GM19467 (cell line): Measurements from ENCODE around the gene THY1.
"Not testable (repeated sequence)": the region's sequence is repeated elsewhere in the genome, so short reads cannot be mapped to it uniquely, and the experiment has no call there.

Experiments used
- ATAC-seq: cut with Tn5 transposase; IDR thresholded peaks from one replicate; pipeline ENCODE4 v1.9.1; 2021; ENCODE audit warnings: mild to moderate bottlenecking, moderate library complexity; ENCODE audit not compliant: unreplicated experiment

THY1 gene

DNA sequence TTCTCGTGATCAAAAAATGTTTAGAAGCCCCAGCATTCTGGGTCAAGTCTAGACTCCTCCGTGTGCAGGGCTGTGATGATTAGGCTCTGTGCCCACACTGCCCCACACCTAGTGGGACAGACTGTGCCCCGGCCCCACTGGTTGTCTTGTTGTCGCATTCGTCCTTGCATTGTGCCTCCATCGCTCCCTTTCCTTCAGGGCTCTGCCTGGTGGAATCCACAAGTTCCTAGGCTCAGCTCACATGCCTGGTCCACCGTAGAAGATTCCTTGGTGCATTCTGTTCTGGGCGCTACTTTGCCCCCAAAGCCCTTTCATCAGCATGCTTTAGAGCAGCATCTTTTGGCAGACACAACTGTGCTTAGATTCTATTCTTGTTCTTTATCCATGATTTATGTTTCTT is 23.5 kb upstream of the THY1 start:
- ATAC-seq, result no peak

DNA sequence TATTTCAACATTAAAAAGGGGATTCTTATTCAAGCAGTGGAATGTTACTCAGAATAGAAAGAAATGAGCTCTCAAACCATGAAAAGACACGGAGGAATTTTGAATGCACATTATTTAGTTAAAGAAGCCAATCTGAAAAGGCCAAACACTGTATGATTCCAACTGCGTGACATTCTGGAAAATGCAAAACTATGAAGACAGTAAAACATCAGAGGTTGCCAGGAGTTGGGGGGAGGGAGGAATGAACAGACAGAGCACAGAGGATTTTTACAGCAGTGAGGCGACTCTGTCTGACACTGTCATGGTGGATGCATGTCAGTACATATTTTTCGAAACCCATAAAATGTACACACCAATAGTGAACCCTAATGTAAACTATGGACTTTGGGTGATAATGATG is 22.9 kb upstream of the THY1 start:
- no peak for ATAC-seq

DNA sequence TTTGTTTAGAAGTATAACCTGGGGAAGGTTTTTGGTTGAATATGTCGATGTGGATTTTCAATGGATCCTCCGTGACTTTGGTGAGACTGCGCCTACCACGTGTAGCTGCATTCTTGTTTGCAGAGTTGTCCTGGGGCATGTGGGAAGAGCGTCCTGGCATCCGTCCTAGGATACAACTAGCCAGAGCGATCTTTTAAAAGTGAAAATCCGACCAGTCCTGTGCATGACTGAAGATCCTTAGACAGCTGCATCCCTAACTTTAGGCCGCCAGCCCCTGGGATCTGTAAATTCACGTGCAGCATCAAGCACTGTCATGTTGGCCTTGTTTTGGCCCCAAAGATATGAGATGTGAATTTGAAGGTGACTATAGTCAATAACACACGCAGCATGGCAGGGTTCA is 22.4 kb upstream of the THY1 start:
- no peak for ATAC-seq

DNA sequence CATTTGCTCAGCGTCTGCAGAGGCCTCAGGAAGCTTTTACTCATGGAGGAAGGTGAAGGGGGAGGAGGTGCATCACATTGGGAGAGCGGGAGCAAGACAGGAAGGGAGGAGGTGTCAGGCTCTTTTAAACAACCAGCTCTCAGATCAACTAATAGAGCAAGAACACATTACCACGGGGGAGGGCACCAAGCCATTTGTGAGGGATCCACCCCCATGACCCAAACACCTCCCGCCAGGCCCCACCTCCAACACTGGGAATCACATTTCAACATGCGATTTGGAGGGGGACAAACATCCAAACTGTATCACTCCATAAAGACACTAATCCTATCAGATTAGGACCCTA is 18.9 kb upstream of the THY1 start:
- no peak for ATAC-seq

DNA sequence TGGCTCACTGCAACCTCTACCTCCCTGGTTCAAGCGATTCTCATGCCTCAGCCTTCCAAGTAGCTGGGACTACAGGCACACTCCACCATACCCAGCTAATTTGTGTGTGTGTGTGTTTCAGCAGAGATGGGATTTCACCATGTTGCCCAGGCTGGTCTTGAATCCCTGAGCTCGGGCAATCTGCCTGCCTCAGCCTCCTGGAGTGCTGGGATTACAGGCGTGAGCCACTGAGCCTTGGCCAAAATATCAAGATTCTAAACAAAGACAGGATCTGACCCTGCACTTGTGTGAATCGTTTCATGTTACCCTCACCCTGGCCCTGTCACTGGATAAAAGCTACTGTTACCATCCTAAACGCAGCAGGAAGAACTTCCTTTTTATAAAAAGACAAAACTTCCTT is 15.6 kb upstream of the THY1 start:
- ATAC-seq, result no peak

DNA sequence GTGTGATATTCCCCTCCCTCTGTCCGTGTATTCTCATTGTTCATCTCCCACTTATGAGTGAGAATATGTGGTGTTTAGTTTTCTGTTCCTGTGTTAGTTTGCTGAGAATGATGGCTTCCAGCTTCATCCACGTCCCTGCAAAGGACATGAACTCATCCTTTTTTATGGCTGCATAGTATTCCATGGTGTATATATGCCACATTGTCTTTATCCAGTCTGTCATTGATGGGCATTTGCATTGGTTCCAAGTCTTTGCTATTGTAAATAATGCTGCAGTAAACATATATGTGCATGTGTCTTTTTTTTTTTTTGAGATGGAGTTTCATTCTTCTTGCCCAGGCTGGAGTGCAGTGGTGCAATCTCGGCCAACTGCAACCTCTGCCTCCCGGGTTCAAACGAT is 14.5 kb upstream of the THY1 start:
- ATAC-seq, result not testable (repeated sequence)

DNA sequence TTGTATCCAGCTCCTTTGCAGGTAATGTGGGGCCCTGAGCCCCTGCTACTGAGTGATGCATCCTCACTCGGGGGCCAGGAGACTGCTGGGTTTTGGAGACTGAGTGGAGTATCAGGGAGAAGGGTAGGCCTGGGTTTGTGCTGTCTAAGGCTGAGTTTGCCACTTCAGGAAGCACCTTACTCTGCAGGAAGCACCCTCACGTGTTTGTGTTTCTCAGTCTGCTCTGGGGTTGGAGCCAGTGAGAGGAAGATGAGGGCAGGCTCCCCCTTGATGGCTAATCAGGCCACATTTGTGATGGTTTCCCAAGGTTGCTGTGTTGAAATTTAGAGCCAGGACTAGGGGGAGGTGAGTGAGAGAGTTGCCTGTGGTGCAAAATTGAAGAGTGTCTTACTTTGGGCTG is 13.7 kb upstream of the THY1 start:
- ATAC-seq, result no peak

DNA sequence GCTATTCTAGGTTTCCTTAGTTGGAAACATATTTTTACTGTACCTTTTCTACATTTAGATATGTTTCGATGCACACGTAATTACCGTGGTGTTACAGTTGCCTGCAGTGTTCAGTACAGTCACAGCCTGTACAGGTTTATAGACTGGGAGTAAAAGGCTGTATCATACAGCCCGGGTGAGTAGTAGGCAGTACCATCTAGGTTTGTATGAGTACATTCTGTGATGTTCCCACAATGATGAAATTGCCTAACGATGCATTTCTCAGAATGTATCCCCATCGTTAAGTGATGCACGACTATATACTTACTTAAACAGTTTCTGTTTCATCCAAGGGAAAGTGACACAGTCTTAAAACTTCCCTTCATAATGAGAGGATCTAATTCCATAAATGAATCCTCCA is 13.1 kb upstream of the THY1 start:
- no peak for ATAC-seq

DNA sequence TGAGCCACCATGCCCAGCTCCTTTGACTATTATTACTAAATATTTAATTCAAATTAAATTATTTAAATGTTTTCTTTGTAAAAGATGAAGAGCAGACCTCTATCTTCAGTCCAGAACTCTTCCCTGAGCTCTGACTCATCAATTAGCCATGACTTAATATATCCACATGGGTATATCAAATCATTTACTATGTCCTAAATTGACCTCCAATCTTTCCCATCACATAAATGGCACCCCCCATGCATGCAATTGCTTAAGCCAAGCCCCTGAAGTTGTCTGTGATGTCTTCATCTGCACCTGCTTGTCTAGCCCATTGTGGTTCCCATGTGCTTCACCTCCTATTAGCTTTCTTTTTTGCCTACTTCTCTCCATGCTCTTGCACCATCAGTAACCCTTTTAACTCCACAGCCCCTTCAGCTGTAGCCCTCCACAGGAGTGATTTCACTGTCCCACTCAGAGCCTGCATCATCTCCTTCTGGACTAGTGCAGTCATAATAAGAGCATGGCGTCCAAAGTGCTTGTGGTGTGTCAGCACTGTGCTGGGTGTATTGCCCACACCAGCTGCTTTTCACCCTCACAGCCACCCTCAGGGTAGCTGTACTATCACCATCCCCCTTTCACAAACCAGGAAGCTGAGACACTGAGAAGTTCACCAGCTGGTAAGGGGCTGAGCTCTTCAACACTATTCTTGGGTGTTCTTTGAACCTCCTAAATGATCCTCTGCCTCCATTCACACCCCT is 11.8 kb upstream of the THY1 start:
- no peak for ATAC-seq

DNA sequence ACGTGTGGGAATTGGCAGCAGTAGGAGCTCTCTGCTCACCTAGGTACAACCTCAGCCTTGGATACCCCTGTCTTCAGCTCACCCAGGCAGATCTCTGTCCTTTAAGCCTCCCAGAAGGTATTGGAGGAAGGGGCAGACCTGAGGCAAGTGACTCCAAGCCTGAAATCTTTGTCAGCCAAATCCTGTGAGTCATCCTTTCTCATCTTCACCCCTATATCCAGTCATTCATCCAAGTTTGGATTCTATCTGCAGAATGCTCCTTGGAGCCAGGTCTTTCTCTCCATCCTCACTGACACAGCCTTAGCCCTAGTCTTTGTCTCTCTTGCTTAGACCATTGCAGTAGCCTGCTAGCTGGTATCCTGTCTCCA is 10.4 kb upstream of the THY1 start:
- ATAC-seq, result no peak

DNA sequence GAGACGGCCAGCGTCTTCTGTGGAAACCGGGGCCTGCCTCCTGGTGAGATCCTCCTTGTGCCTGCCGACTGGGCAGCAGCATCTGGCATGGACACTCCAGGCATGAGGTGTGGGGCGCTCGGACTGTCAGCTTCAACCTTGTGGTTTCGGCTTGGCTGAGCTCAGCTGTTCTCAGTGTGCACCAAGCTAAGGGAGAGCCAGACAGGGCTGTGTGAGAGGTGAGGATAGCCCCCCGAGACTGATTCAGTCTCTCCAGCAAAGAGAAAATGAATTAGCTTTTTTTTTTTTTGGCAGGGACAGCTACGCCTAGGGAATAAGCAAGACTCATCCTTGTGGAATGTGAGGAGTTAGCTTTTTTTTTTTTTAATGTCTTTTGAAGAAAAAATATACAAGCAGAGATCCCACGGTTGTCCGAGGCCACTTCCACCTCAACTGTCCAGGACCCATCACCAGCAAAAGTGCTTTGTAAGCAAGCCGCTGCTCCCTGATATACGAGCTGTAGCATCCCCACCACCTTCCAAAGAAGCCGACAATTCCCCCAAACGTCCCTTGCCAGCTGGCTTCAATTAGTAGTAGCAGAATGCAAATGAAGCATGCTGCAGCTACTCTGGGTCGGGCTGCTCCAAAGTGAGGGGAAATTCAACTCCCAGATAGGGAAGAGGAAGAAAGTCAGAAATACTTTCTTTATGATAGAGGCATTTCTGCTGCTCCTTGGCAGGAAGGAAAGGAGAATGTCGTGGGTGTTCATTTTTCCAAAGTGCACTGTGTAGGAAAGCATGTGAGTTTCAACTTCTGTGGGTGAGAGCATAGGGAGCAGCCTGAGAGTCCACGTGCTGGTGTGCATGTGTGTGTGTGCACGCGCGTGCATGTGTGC is 9.7 kb upstream of the THY1 start:
- no peak for ATAC-seq

DNA sequence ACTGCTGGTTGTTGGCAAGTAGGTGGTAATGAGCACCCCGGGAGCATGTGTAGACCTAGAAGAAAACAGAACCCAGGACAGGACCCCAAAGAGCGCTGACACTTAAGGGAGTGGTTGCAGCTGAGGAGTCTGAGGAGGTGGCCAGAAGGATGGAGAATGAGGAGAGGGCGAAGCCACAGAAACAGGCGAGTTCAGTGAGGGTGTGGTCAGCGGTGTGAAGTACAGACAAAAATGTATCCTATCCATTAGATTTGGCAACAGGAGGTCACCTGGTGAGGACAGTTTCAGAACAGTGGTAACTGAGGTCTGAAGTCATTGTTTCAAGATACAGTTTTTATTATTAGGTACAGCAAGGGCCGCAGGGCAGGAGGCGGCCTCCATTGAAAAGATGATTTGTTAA is 8.6 kb upstream of the THY1 start:
- ATAC-seq, result no peak

DNA sequence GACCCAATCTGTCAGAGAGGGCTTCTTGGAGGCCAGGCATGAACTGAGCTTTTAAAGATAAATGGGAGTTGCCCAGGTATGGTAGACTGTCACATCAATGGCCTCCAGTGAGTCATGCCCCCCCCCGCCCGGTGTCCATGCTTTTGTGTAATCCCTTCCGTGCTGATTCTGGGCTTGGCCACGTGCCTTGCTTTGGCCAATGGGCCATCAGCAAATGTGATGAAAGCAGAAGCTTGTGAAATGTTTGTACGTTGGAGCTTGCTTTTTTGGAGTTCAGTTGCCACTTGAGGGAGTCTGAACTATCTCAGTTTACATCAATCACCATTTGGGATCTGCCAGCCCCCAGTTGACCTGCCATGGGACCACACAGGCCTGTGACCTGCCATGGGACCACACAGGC is 4.3 kb upstream of the THY1 start:
- no peak for ATAC-seq

DNA sequence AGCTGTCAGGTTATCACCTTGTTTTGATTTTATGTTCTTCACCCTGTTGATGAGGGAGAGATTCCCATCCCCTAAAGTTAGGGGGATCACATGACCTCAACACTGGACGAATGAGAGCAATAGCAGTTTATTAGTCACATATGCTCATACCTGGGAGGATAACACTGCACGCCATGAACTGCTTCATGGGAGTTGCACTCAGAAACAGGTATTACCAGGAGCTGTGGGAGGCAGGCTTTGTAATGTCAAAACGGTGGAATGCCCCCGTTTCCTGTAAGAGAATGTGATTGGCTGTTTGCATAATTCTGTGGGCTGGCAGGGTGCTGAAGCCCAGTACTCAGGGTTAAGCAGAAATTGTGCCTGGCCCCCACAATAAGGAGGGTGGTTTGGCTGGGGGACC is 3.2 kb upstream of the THY1 start:
- no peak for ATAC-seq

DNA sequence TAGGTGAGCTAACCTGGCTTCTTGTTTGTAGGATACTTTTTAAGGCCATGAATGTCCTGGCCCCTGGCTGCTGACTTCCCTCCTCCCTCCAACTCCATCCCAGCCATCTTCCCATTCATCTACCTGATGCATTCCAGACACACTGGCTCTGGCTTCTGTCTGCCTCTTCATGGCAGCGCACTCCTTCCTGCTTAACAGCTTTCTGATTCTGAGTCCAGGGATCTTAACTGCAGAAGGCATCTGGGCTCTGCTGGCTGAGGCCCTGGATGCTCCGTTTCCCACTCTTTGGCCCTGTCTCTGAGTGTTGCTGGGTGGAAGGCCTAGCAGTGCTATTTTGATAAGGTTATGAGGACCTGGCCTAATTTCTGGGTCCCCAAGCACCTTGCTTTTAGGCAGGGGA is 1.8 kb upstream of the THY1 start:
- no peak for ATAC-seq

DNA sequence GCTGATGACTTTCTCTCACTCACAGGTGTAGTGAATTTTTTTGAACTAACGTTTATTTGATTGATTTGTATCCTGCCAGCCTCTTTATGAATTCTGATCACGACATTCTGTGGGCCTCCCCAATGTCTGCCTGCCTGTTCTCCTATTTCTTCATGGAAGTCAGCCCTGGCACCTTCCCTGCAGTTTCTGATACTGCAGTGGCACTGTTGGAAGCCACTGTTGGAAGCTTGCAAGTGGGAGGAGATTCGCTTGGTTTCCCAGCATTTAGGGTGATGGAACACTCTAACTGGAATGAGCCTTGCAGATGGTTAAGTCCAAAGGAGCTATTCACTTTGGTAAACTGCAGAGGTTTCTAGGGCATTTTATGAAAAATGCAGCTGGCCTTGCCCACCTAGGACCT is 1.3 kb upstream of the THY1 start:
- ATAC-seq, result no peak

DNA sequence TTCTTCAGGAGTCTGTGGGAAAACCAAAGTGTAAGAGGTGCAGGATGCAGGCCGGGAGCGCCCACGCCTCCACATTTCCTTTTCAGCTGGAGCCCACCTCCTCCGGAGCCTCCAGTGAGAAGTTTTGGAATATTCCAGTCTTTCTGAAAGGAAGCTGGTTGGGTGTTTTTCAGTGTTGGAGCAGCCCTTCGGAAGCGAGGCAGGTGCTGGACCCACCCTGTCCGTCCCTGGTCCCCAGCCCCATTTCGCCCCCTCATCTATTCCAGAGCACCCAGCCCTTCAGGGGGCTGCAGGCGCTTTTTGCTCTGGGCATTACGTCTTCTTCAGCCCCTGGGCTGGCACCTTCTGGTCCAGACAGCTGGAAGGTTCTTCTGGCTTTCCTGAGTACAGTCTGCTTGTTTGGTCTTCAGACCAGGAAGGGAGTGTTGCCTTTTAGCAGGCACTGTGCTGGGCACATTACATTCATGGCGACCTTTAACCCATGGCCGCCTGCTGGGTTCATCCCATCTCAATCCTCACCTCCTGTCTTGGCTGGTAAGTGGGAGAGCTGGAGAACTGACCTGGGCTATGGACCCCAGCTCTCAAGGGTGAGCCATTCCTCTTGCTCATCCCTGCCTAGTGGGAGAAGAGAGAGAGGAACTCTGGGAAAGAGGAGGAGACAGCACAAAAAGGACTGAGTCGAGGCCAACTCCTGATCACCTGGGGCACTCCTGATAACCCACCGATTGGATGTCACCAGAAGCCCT is 710 bp upstream of the THY1 start:
- ATAC-seq, result no peak

DNA sequence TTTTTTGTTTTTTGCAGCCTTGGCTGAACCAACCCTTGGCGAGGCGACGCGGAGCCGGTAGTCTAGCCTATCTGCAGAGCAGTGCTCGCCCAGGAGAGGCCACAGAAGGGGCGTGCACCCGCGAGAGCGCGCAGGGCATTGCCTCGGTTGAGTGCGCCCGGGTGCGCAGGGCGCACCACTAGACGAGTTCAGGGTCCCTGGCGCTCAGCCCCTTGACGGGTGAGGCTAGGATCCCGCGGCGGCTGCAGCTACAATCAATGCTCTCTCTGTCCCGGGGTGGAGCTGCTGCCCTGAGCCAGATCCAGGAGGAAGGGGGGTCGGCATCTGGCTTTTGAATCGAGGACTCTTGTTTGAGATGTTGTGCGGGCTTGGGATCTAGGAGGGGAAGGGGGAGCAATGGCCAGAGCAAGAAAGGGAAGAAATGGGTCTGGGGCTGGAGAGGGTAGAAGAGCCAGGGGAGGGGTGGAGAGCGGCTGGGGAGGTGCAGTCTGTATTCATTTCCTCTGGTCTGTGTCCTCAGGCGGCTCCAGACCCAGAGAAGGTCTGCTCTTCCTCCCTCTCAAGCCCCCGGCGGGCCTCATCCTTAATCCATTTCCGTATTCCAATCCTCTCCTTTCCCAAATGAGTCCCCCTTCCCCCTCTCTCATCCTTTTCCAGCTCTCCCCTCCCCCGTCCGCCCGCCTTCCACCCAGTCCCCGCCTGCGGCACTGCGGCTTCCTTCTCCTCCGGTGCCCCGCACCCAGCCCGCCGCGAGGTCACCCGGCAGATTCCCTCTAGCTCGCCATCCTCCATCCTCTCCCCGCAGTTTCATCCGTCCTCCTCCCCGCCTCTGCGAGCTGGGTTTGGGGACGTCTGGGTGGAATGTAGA is 797 bp downstream of the THY1 start:
- ATAC-seq, result no peak

DNA sequence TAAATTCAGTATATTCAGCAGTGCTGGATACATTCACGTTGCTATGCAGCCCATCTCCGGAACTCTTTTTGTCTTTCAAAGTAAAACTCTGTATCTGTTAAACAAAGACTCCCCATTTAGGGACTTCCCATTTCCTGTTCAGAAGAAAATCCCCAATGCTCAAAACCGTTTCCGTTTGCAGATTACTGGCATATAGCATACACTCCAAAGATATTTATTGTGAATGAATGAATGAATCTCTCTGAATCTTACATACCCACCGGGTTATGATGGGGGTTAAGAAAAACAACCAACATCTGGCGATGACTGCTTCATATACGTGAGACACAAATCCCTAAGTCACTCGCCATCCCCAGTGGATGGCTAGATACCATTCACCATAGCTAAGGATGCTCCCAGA is 1.6 kb downstream of the THY1 start:
- no peak for ATAC-seq

DNA sequence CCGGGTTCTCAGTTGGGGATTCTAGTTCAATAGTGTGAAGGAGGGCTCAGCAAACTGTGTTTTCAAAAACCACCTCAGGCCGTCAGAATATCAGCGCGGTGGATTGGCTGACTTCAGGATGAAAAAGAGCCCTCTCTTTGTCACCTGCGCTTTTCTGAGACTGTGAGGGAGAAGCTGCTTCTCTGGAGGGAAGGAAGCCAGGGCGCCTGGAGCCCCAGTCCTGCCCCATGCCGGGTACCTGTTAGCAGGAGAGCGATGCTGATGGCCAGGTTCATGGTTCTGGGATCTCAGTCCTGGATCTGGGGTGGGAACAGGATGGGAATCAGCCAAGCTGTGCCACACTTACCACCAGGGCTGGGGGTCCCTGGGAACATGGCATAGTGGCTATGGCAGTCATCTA is 2.3 kb downstream of the THY1 start:
- ATAC-seq, result no peak
